GM23248 (cell line): ENCODE measurements around the gene NAPA.

ENCODE experiments used
- EZH2 ChIP-seq: fragments of 200-600 bp; sonication (generic); IDR thresholded peaks from 2 replicates; pipeline ENCODE4 v1.6.1; 2018; ENCODE audit warnings: antibody characterized with exemption, mild to moderate bottlenecking; ENCODE audit not compliant: insufficient read depth, poor library complexity, severe bottlenecking
- EZH2phosphoT487 ChIP-seq: fragments of 200-600 bp; sonication (generic); IDR thresholded peaks from 2 replicates; pipeline ENCODE4 v1.6.1; 2018; ENCODE audit warnings: antibody characterized with exemption, moderate library complexity, mild to moderate bottlenecking, low read depth; ENCODE audit not compliant: insufficient read depth

- no peak for TF ChIP-seq EZH2phosphoT487
- TF ChIP-seq EZH2: no peak
Measured at GRCh38 chr19:47561440-47562057, 46.7 kb upstream of the NAPA start.
